Prostate gland (tissue), 2 donors: ENCODE measurements around the gene DGKQ. TPM values are rescaled to one million over a fixed set of nuclear protein-coding genes. Genes with fewer than 3 reads are reported as not detected.

Experiments used
- DNase-seq: peaks from one replicate; pipeline ENCODE4 v3.0.0-alpha.2; 2019; ENCODE audit warnings: low spot score
- H3K27ac ChIP-seq, 2 donors: fragments of 200-600 bp; sonication (generic); 2 replicates each; pipeline ENCODE4 v1.5.1; 2017 to 2019
- H3K27me3 ChIP-seq: fragments of 200-600 bp; sonication (generic); replicated peaks from 2 replicates; pipeline ENCODE4 v1.5.1; 2019; ENCODE audit not compliant: insufficient read depth
- H3K36me3 ChIP-seq, 2 donors: fragments of 200-600 bp; sonication (generic); 1 replicate in 1 of 2; 2 replicates in 1 of 2; pipeline versions ENCODE4 v1.5.1 to v1.8.1; 2017 to 2019
- H3K4me1 ChIP-seq: fragments of 200-600 bp; sonication (generic); replicated peaks from 2 replicates; pipeline ENCODE4 v1.5.1; 2019
- H3K4me3 ChIP-seq, 2 donors: fragments of 200-600 bp; sonication (generic); 2 replicates each; pipeline ENCODE4 v1.5.1; 2017 to 2019
- H3K9me3 ChIP-seq: fragments of 200-600 bp; sonication (generic); 2 replicates; pipeline ENCODE4 v1.5.1; 2017
- POLR2A ChIP-seq: fragments of 450-650 bp; IDR thresholded peaks from one replicate; pipeline ENCODE4 v1.6.1; 2016; ENCODE audit warnings: antibody characterized with exemption, mild to moderate bottlenecking
- POLR2AphosphoS5 ChIP-seq: sonication (generic); formaldehyde crosslinking; IDR thresholded peaks from one replicate; pipeline ENCODE4 v1.6.1; 2017; ENCODE audit warnings: antibody characterized with exemption
- WGBS: methylation state at CpG from one replicate; pipeline ENCODE4 v1.1.5; 2018; 5-methylcytosine and 5-hydroxymethylcytosine counted together
- intact Hi-C: fragments of 100-400 bp; cut with DNase I; formaldehyde crosslinking; loops from one replicate; pipeline ENCODE4 v1.14.2; 2022
- total RNA-seq, 2 donors: library from RNA; depleted of rRNA; stranded (reverse); fragments of >200 nt; gene quantifications; one replicate each; pipeline ENCODE4 v1.1.0, GENCODE V29; 2016
- TF ChIP-seq, protein P1 (sequence below), 4 experiments: fragments of 200-600 bp in 2 of 4; fragments of 450-650 bp in 2 of 4; sonication (generic) in 2 of 4; IDR thresholded peaks; 1 replicate in 3 of 4; 2 replicates in 1 of 4; pipeline ENCODE4 v1.5.1; 2016 to 2019; ENCODE audit warnings: antibody characterized with exemption in 4 of 4, mild to moderate bottlenecking in 2 of 4, moderate library complexity in 2 of 4

The DGKQ gene
- total RNA-seq, 2 donors from 2014 or later: 10.4 to 17.1 TPM

DNA sequence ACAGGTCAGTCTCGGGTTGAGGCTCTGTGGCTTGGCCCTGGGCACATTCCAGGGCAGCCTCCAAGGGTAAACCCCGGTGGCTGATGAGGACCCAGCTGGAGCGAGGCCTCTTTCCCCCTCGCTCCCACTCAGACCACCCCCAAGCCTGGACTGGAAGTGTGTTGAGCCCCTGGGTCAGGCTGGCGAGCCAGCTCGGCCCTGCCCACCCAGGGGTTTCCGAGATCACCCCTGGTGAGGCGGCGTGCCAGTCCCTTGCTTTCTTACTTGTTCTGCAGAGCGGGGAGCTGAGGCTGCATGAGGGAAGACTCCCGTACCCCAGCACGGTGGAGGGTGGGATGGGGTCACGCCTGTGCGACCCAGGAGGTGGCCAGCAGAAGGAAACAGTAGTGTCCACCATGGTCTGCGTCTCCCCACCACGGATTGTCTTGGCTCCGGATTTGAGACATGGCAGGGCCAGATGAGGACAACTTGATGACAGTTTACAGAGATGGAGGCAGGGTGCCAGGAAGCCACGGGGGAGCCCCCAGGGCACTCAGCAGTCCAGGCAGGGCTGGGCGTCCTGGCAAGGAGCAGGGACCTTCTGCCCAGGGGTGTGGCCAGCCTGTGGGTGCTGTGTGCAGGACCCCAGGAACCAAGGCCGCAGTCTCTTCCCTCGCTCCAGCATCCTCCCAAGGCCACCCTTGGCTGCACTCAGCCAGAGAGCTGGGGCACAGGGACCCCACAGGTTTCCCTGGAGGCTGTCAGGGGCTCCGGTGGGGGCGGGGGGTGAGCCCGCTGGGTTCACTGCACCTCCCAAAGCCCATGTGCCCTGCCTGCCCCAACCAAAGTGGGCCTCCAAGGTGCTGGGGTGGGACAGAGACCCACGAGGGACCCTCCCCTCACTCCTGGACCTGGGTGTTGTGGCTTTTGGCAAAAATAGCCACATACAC lies 31.5 kb upstream of the DGKQ start:
- H3K4me1 ChIP-seq: peaks cover 11% of the 10 kb centered on the region
- no peaks in the 10 kb centered on the region for H3K36me3 ChIP-seq
- H3K27me3 ChIP-seq: peaks cover 40% of the 10 kb centered on the region
- WGBS: 86% methylated on average over 16 of the region's 25 CpGs
- H3K4me3 ChIP-seq: no peak overlapping the region
- intact Hi-C loops: no loop called here
- no peak overlapping the region for H3K27ac ChIP-seq
- no peak for DNase-seq
- H3K9me3 ChIP-seq: no peaks in the 10 kb centered on the region
- no peak for TF ChIP-seq POLR2A
- no peak for TF ChIP-seq POLR2AphosphoS5
- TF ChIP-seq, protein P1, sequence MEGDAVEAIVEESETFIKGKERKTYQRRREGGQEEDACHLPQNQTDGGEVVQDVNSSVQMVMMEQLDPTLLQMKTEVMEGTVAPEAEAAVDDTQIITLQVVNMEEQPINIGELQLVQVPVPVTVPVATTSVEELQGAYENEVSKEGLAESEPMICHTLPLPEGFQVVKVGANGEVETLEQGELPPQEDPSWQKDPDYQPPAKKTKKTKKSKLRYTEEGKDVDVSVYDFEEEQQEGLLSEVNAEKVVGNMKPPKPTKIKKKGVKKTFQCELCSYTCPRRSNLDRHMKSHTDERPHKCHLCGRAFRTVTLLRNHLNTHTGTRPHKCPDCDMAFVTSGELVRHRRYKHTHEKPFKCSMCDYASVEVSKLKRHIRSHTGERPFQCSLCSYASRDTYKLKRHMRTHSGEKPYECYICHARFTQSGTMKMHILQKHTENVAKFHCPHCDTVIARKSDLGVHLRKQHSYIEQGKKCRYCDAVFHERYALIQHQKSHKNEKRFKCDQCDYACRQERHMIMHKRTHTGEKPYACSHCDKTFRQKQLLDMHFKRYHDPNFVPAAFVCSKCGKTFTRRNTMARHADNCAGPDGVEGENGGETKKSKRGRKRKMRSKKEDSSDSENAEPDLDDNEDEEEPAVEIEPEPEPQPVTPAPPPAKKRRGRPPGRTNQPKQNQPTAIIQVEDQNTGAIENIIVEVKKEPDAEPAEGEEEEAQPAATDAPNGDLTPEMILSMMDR (IDR thresholded peaks at IDR 0.05): no peak

DNA sequence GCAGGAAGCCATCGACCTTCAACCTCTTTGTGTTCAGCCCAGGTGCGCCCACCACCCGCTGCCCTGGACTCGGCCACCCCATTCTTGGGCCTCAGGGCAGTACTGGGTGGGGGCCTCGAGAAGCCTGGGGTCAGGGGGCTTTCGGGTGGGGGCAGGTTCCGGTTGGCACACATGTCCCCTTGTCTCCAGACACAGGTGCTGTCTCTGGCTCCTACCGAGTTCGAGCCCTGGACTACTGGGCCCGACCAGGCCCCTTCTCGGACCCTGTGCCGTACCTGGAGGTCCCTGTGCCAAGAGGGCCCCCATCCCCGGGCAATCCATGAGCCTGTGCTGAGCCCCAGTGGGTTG lies 30.7 kb upstream of the DGKQ start:
- Histone ChIP-seq H3K27ac (no peak overlapping the region), H3K4me1 (peaks cover 11% of the 10 kb centered on the region), H3K36me3 (no peaks in the 10 kb centered on the region), H3K4me3 (no peak overlapping the region), H3K27me3 (peaks cover 40% of the 10 kb centered on the region), H3K9me3 (no peaks in the 10 kb centered on the region)
- no peak for DNase-seq
- 89% methylated on average over 13 of the region's 13 CpGs for WGBS
- TF ChIP-seq, protein P1 (IDR thresholded peaks at IDR 0.05): no peak
- TF ChIP-seq POLR2A: no peak
- no peak for TF ChIP-seq POLR2AphosphoS5
- intact Hi-C loops: no loop called here

DNA sequence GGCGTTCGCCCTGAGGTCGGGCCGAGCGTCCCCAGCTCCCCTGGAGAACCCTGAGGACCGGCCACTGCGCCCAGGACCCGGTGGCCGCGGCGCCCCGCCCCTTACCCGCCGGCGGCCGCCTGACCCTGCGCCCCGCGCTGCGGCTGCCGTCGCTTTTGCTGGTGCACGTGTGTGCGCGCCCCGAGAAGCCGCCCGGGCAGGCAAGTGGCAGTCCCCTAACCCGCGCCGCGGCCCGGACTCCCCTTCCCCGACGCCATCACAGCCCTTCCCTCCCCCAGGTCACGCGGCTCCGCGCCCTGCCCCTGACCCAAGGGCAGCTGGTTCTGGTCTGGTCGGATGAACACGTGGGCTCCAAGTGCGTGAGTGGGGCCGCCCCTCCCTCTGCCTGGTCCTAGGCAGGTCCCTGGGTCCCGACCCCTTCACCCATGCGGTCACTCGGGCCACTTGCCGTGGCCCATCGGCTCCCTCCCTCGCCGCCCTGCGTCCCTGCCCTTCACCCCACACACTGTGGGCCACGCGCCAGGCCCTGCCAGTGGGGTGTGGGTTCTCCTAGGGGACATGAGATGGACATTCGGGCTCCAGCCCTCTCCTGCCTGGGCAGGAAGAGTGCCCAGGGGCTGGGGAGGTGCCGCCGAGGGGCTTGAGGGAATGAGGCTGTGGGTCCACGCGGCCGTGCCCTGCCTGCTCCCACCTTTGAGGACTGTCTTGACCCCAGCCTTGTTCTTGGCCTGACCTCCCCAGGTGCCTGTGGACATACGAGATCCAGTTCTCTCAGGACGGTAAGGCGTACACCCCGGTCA lies 30.1 kb upstream of the DGKQ start:
- 39% methylated on average over 37 of the region's 63 CpGs for WGBS
- no peak for TF ChIP-seq POLR2AphosphoS5
- no peak for TF ChIP-seq POLR2A
- TF ChIP-seq, protein P1 (IDR thresholded peaks at IDR 0.05): no peak
- Histone ChIP-seq H3K36me3 (no peaks in the 10 kb centered on the region), H3K4me3 (no peak overlapping the region), H3K9me3 (no peaks in the 10 kb centered on the region), H3K4me1 (peaks cover 11% of the 10 kb centered on the region), H3K27ac (no peak overlapping the region), H3K27me3 (peaks cover 40% of the 10 kb centered on the region)
- no peak for DNase-seq
- intact Hi-C loops: no loop called here

DNA sequence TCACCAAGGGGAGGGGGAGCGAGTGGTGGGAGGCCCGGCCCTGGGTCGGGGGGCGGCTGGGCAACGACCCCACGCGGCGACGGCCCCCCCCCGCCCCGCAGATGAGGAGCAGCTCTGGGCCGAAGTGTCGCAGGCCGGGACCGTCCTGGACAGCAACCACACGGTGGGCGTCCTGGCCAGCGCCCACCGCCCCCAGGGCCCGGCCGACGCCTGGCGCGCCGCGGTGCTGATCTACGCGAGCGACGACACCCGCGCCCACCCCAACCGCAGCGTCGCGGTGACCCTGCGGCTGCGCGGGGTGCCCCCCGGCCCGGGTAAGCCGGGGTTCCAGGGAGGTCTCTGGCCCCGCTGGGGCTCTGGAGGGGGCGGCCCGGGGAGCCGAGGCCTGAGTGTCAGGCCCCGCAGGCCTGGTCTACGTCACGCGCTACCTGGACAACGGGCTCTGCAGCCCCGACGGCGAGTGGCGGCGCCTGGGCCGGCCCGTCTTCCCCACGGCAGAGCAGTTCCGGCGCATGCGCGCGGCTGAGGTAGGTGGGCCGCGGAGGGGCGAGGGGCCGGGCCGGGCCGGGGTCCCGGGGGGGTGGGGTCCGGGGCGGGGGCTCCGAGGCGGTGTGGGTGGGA lies 29.4 kb upstream of the DGKQ start:
- Histone ChIP-seq H3K27ac (no peak overlapping the region), H3K27me3 (peaks cover 40% of the 10 kb centered on the region), H3K4me1 (peaks cover 13% of the 10 kb centered on the region), H3K9me3 (no peaks in the 10 kb centered on the region), H3K36me3 (no peaks in the 10 kb centered on the region), H3K4me3 (no peak overlapping the region)
- DNase-seq: no peak
- TF ChIP-seq POLR2A (no peak), POLR2AphosphoS5 (no peak)
- TF ChIP-seq, protein P1 (IDR thresholded peaks at IDR 0.05): no peak
- WGBS: 0% methylated on average over 35 of the region's 75 CpGs
- intact Hi-C loops: no loop called here
